ENCODE results near the gene DEFB132. TPM values are rescaled to one million over a fixed set of nuclear protein-coding genes. Genes with fewer than 3 reads are reported as not detected.
A peak's percentile ranks its signal among the peaks of the same experiment; 100 is the strongest.
"Not testable (repeated sequence)": the region's sequence is repeated elsewhere in the genome, so short reads cannot be mapped to it uniquely, and the experiment has no call there.

Gene DEFB132
- total and polyA plus RNA-seq, 2 of the 13 experiments (the other 11 are each of a cell fraction or from before 2014, with no cell fraction given), result not detected

GRCh38 chr20:221258-221830, 36.2 kb upstream of the DEFB132 start (continued):
- TF ChIP-seq NFE2 (CRISPR knock-in tag; IDR thresholded peaks at IDR 0.05) (no peak), KMT2A (CRISPR knock-in tag; IDR thresholded peaks at IDR 0.05) (no peak)

- H3K27ac ChIP-seq (ENCODE audit: extremely low read length, insufficient read depth, low read length); H3K9me3 ChIP-seq (ENCODE audit: low read length); ATAC-seq; H4K20me1 ChIP-seq (ENCODE audit: insufficient read depth, low read length); POLR2A ChIA-PET; H3K4me3 ChIP-seq (replicated peaks in 1 of 3; ENCODE audit: insufficient read depth in 1 of 3, low read depth in 2 of 3, low read length in 3 of 3); FAIRE-seq; H3K27me3 ChIP-seq (ENCODE audit: control insufficient read depth in 1 of 2, insufficient read depth in 2 of 2, low read length in 2 of 2); H3K9ac ChIP-seq (ENCODE audit: insufficient read depth, low read depth, low read length); CTCF ChIA-PET (ENCODE audit: low intra/inter-chr PET ratio, low total read pairs); H3K79me2 ChIP-seq (ENCODE audit: insufficient read depth, low read length); H3K4me1 ChIP-seq (ENCODE audit: insufficient read depth, low read length); in situ Hi-C loops (cut with HindIII; ENCODE audit: extremely low pct_ligation_motif_present, low pct_unique_long_range_greater_than_20kb); H3K36me3 ChIP-seq (replicated peaks in 1 of 2; ENCODE audit: control insufficient read depth in 1 of 2, insufficient read depth in 2 of 2, low read length in 2 of 2); H3K4me2 ChIP-seq (ENCODE audit: low read depth, low read length); BruUV-seq (replicated peaks); DNase-seq (ENCODE audit: low spot score); H2AFZ ChIP-seq (ENCODE audit: low read length); intact Hi-C loops (cut with micrococcal nuclease; ENCODE audit: unreplicated experiment): not testable (repeated sequence)
- WGBS (ENCODE audit: low lambda C conversion rate), result 11% methylated on average over 3 of the region's 3 CpGs
Measured at GRCh38 chr20:225879-226278, 31.6 kb upstream of the DEFB132 start.

GRCh38 chr20:226958-227357, 30.6 kb upstream of the DEFB132 start, which contains the start of gene DEFB129:
DEFB129 (plus strand) TSS chr20:227258; CDS start chr20:227289, 31 bp downstream.
- Histone ChIP-seq H4K20me1 (ENCODE audit: insufficient read depth, low read length) (no peaks in the 10 kb centered on the region), H3K9ac (ENCODE audit: insufficient read depth, low read depth, low read length) (no peak within 1 kb of the TSS), H3K4me1 (ENCODE audit: insufficient read depth, low read length) (no peaks in the 10 kb centered on the region), H3K79me2 (ENCODE audit: insufficient read depth, low read length) (no peaks in the 10 kb centered on the region), H3K36me3 (replicated peaks in 1 of 2; ENCODE audit: control insufficient read depth in 1 of 2, insufficient read depth in 2 of 2, low read length in 2 of 2) (no peaks in the 10 kb centered on the region), H3K4me3 (replicated peaks in 1 of 3; ENCODE audit: insufficient read depth in 1 of 3, low read depth in 2 of 3, low read length in 3 of 3) (no peak within 1 kb of the TSS), H3K27ac (ENCODE audit: extremely low read length, insufficient read depth, low read length) (no peak within 1 kb of the TSS), H3K4me2 (ENCODE audit: low read depth, low read length) (no peak within 1 kb of the TSS), H3K9me3 (ENCODE audit: low read length) (no peaks in the 10 kb centered on the region), H2AFZ (ENCODE audit: low read length) (no peak within 1 kb of the TSS), H3K27me3 (ENCODE audit: control insufficient read depth in 1 of 2, insufficient read depth in 2 of 2, low read length in 2 of 2) (peaks cover 0 to 1% of the 10 kb centered on the region in 2 experiments; a peak in 3 of 5 replicates)
- FAIRE-seq (no peak), DNase-seq (ENCODE audit: low spot score) (no peak), ATAC-seq (no peak)
- BruUV-seq (replicated peaks), result no TSS peak
- in situ Hi-C loops (cut with HindIII; ENCODE audit: extremely low pct_ligation_motif_present, low pct_unique_long_range_greater_than_20kb) (no loop called here), intact Hi-C loops (cut with micrococcal nuclease; ENCODE audit: unreplicated experiment) (no loop called here)
- ChIA-PET CTCF (ENCODE audit: low intra/inter-chr PET ratio, low total read pairs) (no interaction called here), POLR2A (no interaction called here)
- 0% methylated on average over 3 of the region's 3 CpGs for WGBS (ENCODE audit: low lambda C conversion rate)
- TF ChIP-seq MXD1 (CRISPR knock-in tag; IDR thresholded peaks at IDR 0.05) (no peak), ZNF567 (CRISPR knock-in tag; IDR thresholded peaks at IDR 0.05; ENCODE audit: borderline replicate concordance) (peak; percentile 44; the same call in 1 of the 2 replicates), ZNF558 (CRISPR knock-in tag; IDR thresholded peaks at IDR 0.05; ENCODE audit: borderline replicate concordance) (no peak), ZNF737 (CRISPR knock-in tag; IDR thresholded peaks at IDR 0.05; ENCODE audit: borderline replicate concordance) (no peak), NBN (conservative IDR thresholded peaks at IDR 0.05) (0 out of 2 replicates have a peak, but pooled peaks have one; percentile 64)

All from HepG2 (cell line).